Osteoblast (primary cell): ENCODE results near the gene MT1G. TPM values are rescaled to one million over a fixed set of nuclear protein-coding genes. Genes with fewer than 3 reads are reported as not detected.

Experiments used
- DNase-seq: peaks from one replicate; pipeline ENCODE4 v3.0.0; 2011; ENCODE audit warnings: low spot score, mixed read lengths; ENCODE audit not compliant: insufficient read length; ENCODE audit errors: missing footprints
- H2AFZ ChIP-seq: 2 replicates; pipeline ENCODE4 v1.6.0; 2011; ENCODE audit warnings: mild to moderate bottlenecking, low read length
- H3K27ac ChIP-seq: 2 replicates; pipeline ENCODE4 v1.5.1; 2011; ENCODE audit warnings: mild to moderate bottlenecking, low read depth, low read length, moderate library complexity
- H3K27me3 ChIP-seq: 2 replicates; pipeline ENCODE4 v1.6.0; 2012; ENCODE audit warnings: mild to moderate bottlenecking, control low read depth, inconsistent platforms, low read length, moderate library complexity; ENCODE audit not compliant: insufficient read depth
- H3K36me3 ChIP-seq: 2 replicates; pipeline ENCODE4 v1.5.1; 2011; ENCODE audit warnings: mild to moderate bottlenecking, low read length, control low read depth, moderate library complexity; ENCODE audit not compliant: insufficient read depth
- H3K4me1 ChIP-seq: 2 replicates; pipeline ENCODE4 v1.5.1; 2011; ENCODE audit warnings: mild to moderate bottlenecking, low read length, control low read depth, moderate library complexity; ENCODE audit not compliant: insufficient read depth
- H3K4me2 ChIP-seq: 2 replicates; pipeline ENCODE4 v1.6.0; 2011; ENCODE audit warnings: mild to moderate bottlenecking, low read length; ENCODE audit not compliant: insufficient read depth
- H3K4me3 ChIP-seq: fragments of 200-600 bp; sonication (generic); 3 replicates; pipeline ENCODE4 v1.5.1; 2012; ENCODE audit warnings: mild to moderate bottlenecking, low read length, inconsistent platforms; ENCODE audit not compliant: insufficient read depth
- H3K79me2 ChIP-seq: 2 replicates; pipeline ENCODE4 v1.6.0; 2012; ENCODE audit warnings: mild to moderate bottlenecking, low read length, control low read depth, inconsistent platforms; ENCODE audit not compliant: insufficient read depth
- H3K9me3 ChIP-seq: 2 replicates; pipeline ENCODE4 v1.5.1; 2011; ENCODE audit warnings: low read depth, low read length, control low read depth
- H4K20me1 ChIP-seq: 2 replicates; pipeline ENCODE4 v1.6.0; 2012; ENCODE audit warnings: mild to moderate bottlenecking, low read length, control low read depth; ENCODE audit not compliant: insufficient read depth
- CTCF ChIP-seq: IDR thresholded peaks from 2 replicates; pipeline ENCODE4 v1.5.1; 2011; ENCODE audit warnings: mild to moderate bottlenecking, low read depth, low read length, moderate library complexity; ENCODE audit errors: extremely low read depth
- total RNA-seq: library from RNA; depleted of rRNA; stranded (reverse); fragments of >200 nt; gene quantifications from 2 replicates; pipeline ENCODE4 v1.2.3, GENCODE V29; 2012

The MT1G gene
- total RNA-seq, 1 donor, result not detected

- H3K9me3 ChIP-seq, result no peaks in the 10 kb centered on the region
- H3K36me3 ChIP-seq, result no peaks in the 10 kb centered on the region
- DNase-seq, result no peak
- no peak overlapping the region for H3K27ac ChIP-seq
- H2AFZ ChIP-seq, result peak overlapping the region; percentile 96
- H3K4me3 ChIP-seq, result peak overlapping the region; percentile 75
- peak overlapping the region; percentile 87 for H3K4me2 ChIP-seq
- no peaks in the 10 kb centered on the region for H4K20me1 ChIP-seq
- TF ChIP-seq CTCF, result no peak
- H3K79me2 ChIP-seq, result no peaks in the 10 kb centered on the region
- H3K4me1 ChIP-seq, result peaks cover 11% of the 10 kb centered on the region
- peaks cover 2% of the 10 kb centered on the region for H3K27me3 ChIP-seq
Measured at GRCh38 chr16:56631832-56632155, 36.1 kb downstream of the MT1G start.

DNA sequence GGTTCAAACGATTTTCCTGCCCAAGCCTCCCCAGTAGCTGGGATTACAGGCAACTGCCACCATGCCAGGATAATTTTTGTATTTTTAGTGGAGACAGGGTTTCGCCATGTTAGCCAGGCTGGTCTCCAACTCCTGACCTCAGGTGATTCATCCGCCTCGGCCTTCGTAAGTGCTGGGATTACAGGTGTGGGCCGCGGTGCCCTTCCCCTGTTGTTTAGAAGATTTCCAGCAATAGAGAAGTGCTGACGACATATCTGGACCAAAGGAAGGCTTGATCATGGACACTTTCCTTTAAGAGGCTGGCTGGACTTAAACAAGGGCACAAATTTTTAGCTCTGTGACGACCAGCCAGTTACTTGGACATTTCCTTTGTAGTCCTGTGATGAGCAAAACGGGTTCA is 36.7 kb downstream of the MT1G start:
- Histone ChIP-seq H3K9me3 (no peaks in the 10 kb centered on the region), H3K4me1 (peaks cover 17% of the 10 kb centered on the region), H3K4me2 (no peak overlapping the region), H4K20me1 (peaks cover 2% of the 10 kb centered on the region), H3K79me2 (peaks cover 6% of the 10 kb centered on the region), H3K36me3 (no peaks in the 10 kb centered on the region), H2AFZ (no peak overlapping the region), H3K27ac (no peak overlapping the region), H3K4me3 (no peak overlapping the region), H3K27me3 (peaks cover 2% of the 10 kb centered on the region)
- TF ChIP-seq CTCF, result no peak
- no peak for DNase-seq

DNA sequence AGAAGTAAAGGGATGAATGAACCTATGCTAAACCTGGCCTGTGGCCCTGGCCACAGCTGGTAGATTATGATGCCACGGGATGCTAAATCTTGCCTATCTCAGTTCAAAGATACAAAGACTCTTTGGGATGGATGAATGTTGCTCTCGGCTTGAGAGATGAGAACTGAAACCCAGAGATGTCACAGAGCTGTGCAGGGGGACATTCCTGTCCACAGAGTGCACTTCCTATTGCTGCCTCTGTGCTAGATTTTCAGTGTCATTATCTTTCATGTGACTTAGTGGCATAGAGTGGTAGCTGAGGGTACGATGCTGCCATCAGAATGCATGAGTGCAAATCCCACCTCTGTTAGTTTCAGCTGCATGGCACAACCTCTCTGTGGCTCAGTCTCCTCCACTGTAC is 37.7 kb downstream of the MT1G start:
- TF ChIP-seq CTCF, result no peak
- Histone ChIP-seq H2AFZ (no peak overlapping the region), H3K4me3 (no peak overlapping the region), H3K27ac (no peak overlapping the region), H3K79me2 (peaks cover 14% of the 10 kb centered on the region), H4K20me1 (peaks cover 4% of the 10 kb centered on the region), H3K9me3 (no peaks in the 10 kb centered on the region), H3K4me2 (no peak overlapping the region), H3K4me1 (peaks cover 21% of the 10 kb centered on the region), H3K36me3 (no peaks in the 10 kb centered on the region), H3K27me3 (peaks cover 2% of the 10 kb centered on the region)
- DNase-seq, result no peak

GRCh38 chr16:56629531-56629930 is 38.3 kb downstream of the MT1G start:
- H4K20me1 ChIP-seq, result peaks cover 4% of the 10 kb centered on the region
- H2AFZ ChIP-seq, result no peak overlapping the region
- DNase-seq, result no peak
- peaks cover 17% of the 10 kb centered on the region for H3K79me2 ChIP-seq
- peaks cover 21% of the 10 kb centered on the region for H3K4me1 ChIP-seq
- TF ChIP-seq CTCF, result no peak
- no peaks in the 10 kb centered on the region for H3K9me3 ChIP-seq
- no peaks in the 10 kb centered on the region for H3K36me3 ChIP-seq
- H3K27ac ChIP-seq, result no peak overlapping the region
- no peak overlapping the region for H3K4me2 ChIP-seq
- H3K27me3 ChIP-seq, result peaks cover 2% of the 10 kb centered on the region
- H3K4me3 ChIP-seq, result no peak overlapping the region
